Fibroblast of upper back skin (primary cell): ENCODE results near the gene SH3RF3.

Source experiments
- DNase-seq: peaks from one replicate; pipeline ENCODE4 v3.0.0-alpha.2; 2013

Gene SH3RF3

GRCh38 chr2:109320195-109320922 is 191.4 kb downstream of the SH3RF3 start:
- no peak for DNase-seq

- DNase-seq: peak; percentile 44
Measured at GRCh38 chr2:109321570-109321969, 192.6 kb downstream of the SH3RF3 start.

- peak; percentile 91 for DNase-seq
Measured at GRCh38 chr2:109322111-109322510, 193.1 kb downstream of the SH3RF3 start.

- no peak for DNase-seq
Measured at GRCh38 chr2:109322641-109323040, 193.6 kb downstream of the SH3RF3 start.

- DNase-seq: peak; percentile 92
Measured at GRCh38 chr2:109324861-109325260, 195.9 kb downstream of the SH3RF3 start.

GRCh38 chr2:109325570-109325969 is 196.6 kb downstream of the SH3RF3 start:
- DNase-seq: no peak

GRCh38 chr2:109326306-109326705 is 197.3 kb downstream of the SH3RF3 start:
- no peak for DNase-seq

GRCh38 chr2:109330056-109330455 is 201.1 kb downstream of the SH3RF3 start:
- peak; percentile 81 for DNase-seq

- DNase-seq: peak; percentile 79
Measured at GRCh38 chr2:109331081-109331480, 202.1 kb downstream of the SH3RF3 start.

GRCh38 chr2:109331896-109332848 is 203.2 kb downstream of the SH3RF3 start:
- peak; percentile 95 for DNase-seq

GRCh38 chr2:109332880-109333279 is 203.9 kb downstream of the SH3RF3 start:
- DNase-seq: no peak

GRCh38 chr2:109333414-109334210 is 204.6 kb downstream of the SH3RF3 start:
- DNase-seq: no peak

GRCh38 chr2:109335631-109336176 is 206.7 kb downstream of the SH3RF3 start:
- peak; percentile 84 for DNase-seq

GRCh38 chr2:109336296-109336695 is 207.3 kb downstream of the SH3RF3 start:
- DNase-seq: no peak

- DNase-seq: no peak
Measured at GRCh38 chr2:109337221-109337620, 208.2 kb downstream of the SH3RF3 start.

- peak; percentile 61 for DNase-seq
Measured at GRCh38 chr2:109339519-109339966, 210.5 kb downstream of the SH3RF3 start.

- no peak for DNase-seq
Measured at GRCh38 chr2:109340381-109340780, 211.4 kb downstream of the SH3RF3 start.

- DNase-seq: no peak
Measured at GRCh38 chr2:109341355-109342255, 212.6 kb downstream of the SH3RF3 start.

- no peak for DNase-seq
Measured at GRCh38 chr2:109342256-109342850, 213.3 kb downstream of the SH3RF3 start.

- no peak for DNase-seq
Measured at GRCh38 chr2:109342930-109343329, 213.9 kb downstream of the SH3RF3 start.

- no peak for DNase-seq
Measured at GRCh38 chr2:109343460-109343859, 214.5 kb downstream of the SH3RF3 start.
